ENCODE data around the gene BCAS1.
"Not testable (repeated sequence)": the region's sequence is repeated elsewhere in the genome, so short reads cannot be mapped to it uniquely, and the experiment has no call there.

BCAS1 gene

DNA sequence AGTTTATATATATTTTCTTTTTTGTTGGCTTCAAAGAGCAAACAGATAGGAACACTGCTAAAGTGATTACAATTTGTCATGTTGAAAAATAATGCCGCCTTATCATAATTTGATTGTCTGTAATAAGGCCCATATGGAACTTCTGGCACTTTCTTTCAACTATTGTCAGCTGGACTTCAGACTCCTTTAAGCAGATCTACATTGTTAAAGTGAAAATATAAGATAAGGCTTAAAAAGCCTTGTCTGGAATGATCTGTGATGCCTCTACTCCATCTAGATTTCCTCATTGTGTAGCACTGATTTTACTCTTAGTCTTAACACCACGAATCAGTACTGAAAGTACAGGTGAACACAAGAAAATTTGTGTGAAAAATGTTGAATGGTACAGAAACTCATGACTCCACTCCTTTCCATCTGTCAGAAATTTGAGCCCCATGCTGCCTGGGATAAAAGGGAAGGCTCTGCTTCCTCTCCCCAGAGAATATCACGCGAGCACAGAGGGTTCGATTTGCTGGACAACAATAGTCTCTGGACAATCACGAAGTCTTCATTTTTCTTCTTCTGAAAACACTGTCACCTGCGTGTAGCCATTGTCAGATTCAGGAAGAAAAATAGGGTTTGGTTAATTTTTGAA is 56.0 kb downstream of the BCAS1 start:
- Histone ChIP-seq H3K18ac (ENCODE audit: low read length) (no peak overlapping the region), H2BK12ac (ENCODE audit: low read length) (no peak overlapping the region), H3K36me3 (ENCODE audit: control insufficient read depth in 1 of 2, insufficient read depth in 2 of 2, low read length in 2 of 2) (no peaks in the 10 kb centered on the region), H3K23ac (ENCODE audit: low read length) (no peak overlapping the region), H3K9me3 (ENCODE audit: insufficient read depth, low read depth, low read length) (no peaks in the 10 kb centered on the region), H3K4me2 (ENCODE audit: low read length) (no peak overlapping the region), H4K91ac (ENCODE audit: low read depth, low read length) (no peak overlapping the region), H3K79me1 (ENCODE audit: low read length) (no peaks in the 10 kb centered on the region), H2AFZ (ENCODE audit: insufficient read depth, low read length, poor library complexity) (no peak overlapping the region), H4K8ac (ENCODE audit: low read depth, low read length) (no peak overlapping the region), H3K27me3 (ENCODE audit: insufficient read depth, low read length) (no peaks in the 10 kb centered on the region), H2BK5ac (ENCODE audit: low read depth, low read length, poor library complexity) (no peak overlapping the region), H3K79me2 (ENCODE audit: control insufficient read depth, insufficient read depth, low read length, poor library complexity) (no peaks in the 10 kb centered on the region), H2AK5ac (ENCODE audit: low read length) (no peak overlapping the region), H3K4me1 (ENCODE audit: control insufficient read depth in 1 of 2, insufficient read depth in 2 of 2, low read length in 2 of 2) (no peaks in the 10 kb centered on the region), H4K12ac (ENCODE audit: low read depth, low read length) (no peak overlapping the region), H3K4me3 (ENCODE audit: low read depth, low read length) (no peak overlapping the region), H3K14ac (ENCODE audit: low read length) (no peak overlapping the region), H2BK120ac (ENCODE audit: insufficient read depth, low read length, poor library complexity) (no peak overlapping the region), H3K27ac (ENCODE audit: low read depth, low read length) (no peak overlapping the region), H3K9ac (ENCODE audit: low read length) (no peak overlapping the region), H3K4ac (ENCODE audit: low read depth, low read length) (no peak overlapping the region)
- DNase-seq, result no peak
- no CpG with 5 or more reads among the region's 7 CpGs for WGBS (ENCODE audit: extremely low coverage, insufficient coverage, insufficient read length)

DNA sequence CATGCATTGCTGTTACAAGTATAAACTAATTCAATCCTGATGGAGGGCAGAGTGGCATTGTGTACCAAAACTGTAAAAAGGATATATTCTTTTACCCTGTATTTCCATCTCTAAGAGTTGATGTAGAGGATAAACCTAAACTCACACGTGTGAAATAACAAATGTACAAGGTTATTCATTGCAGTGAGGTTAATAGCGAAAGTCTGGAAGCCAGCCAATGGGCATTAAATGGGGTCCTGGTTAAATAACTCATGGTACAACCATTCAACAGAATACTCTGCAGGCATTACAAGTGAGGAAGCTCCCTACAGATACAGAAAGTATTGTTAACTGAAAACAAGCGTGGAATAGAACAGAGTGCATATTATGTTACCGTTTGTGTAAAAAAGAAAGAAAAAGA is 56.9 kb downstream of the BCAS1 start:
- no peak overlapping the region for H2BK12ac ChIP-seq (ENCODE audit: low read length)
- H3K4me2 ChIP-seq (ENCODE audit: low read length), result no peak overlapping the region
- H3K9ac ChIP-seq (ENCODE audit: low read length), result no peak overlapping the region
- WGBS (ENCODE audit: extremely low coverage, insufficient coverage, insufficient read length), result no CpG with 5 or more reads among the region's 4 CpGs
- no peak overlapping the region for H3K14ac ChIP-seq (ENCODE audit: low read length)
- no peak overlapping the region for H4K12ac ChIP-seq (ENCODE audit: low read depth, low read length)
- no peak overlapping the region for H2BK5ac ChIP-seq (ENCODE audit: low read depth, low read length, poor library complexity)
- H2BK120ac ChIP-seq (ENCODE audit: insufficient read depth, low read length, poor library complexity), result no peak overlapping the region
- DNase-seq, result no peak
- no peak overlapping the region for H4K91ac ChIP-seq (ENCODE audit: low read depth, low read length)
- H3K36me3 ChIP-seq (ENCODE audit: control insufficient read depth in 1 of 2, insufficient read depth in 2 of 2, low read length in 2 of 2), result no peaks in the 10 kb centered on the region
- no peak overlapping the region for H3K23ac ChIP-seq (ENCODE audit: low read length)
- H3K9me3 ChIP-seq (ENCODE audit: insufficient read depth, low read depth, low read length), result no peaks in the 10 kb centered on the region
- H3K4me1 ChIP-seq (ENCODE audit: control insufficient read depth in 1 of 2, insufficient read depth in 2 of 2, low read length in 2 of 2), result no peaks in the 10 kb centered on the region
- H3K79me2 ChIP-seq (ENCODE audit: control insufficient read depth, insufficient read depth, low read length, poor library complexity), result no peaks in the 10 kb centered on the region
- no peaks in the 10 kb centered on the region for H3K27me3 ChIP-seq (ENCODE audit: insufficient read depth, low read length)
- H3K4ac ChIP-seq (ENCODE audit: low read depth, low read length), result no peak overlapping the region
- no peaks in the 10 kb centered on the region for H3K79me1 ChIP-seq (ENCODE audit: low read length)
- H4K8ac ChIP-seq (ENCODE audit: low read depth, low read length), result no peak overlapping the region
- no peak overlapping the region for H2AK5ac ChIP-seq (ENCODE audit: low read length)
- H3K18ac ChIP-seq (ENCODE audit: low read length), result no peak overlapping the region
- no peak overlapping the region for H3K4me3 ChIP-seq (ENCODE audit: low read depth, low read length)
- no peak overlapping the region for H2AFZ ChIP-seq (ENCODE audit: insufficient read depth, low read length, poor library complexity)
- no peak overlapping the region for H3K27ac ChIP-seq (ENCODE audit: low read depth, low read length)

DNA sequence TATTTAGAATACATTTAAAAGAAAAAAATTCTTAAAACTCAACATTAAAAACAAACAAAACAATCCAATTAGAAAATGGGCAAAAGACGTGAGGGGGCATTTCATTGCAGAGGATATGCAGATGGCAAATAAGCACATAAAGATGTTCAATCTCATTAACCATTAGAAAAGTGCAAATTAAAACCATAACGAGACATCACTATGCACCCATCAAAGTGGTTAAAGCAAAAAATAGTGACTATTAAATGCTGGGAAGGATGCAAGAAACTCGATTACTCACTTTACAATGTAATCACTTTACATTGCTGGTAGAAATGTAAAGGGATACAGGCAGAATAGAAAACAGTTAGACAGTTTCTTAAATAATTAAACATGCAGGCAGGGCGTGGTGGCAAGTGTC is 59.0 kb downstream of the BCAS1 start:
- WGBS (ENCODE audit: extremely low coverage, insufficient coverage, insufficient read length), result no CpG with 5 or more reads among the region's 4 CpGs
- no peaks in the 10 kb centered on the region for H3K36me3 ChIP-seq (ENCODE audit: control insufficient read depth in 1 of 2, insufficient read depth in 2 of 2, low read length in 2 of 2)
- no peak overlapping the region for H3K14ac ChIP-seq (ENCODE audit: low read length)
- DNase-seq, result no peak
- H2BK12ac ChIP-seq (ENCODE audit: low read length), result no peak overlapping the region
- H2BK5ac ChIP-seq (ENCODE audit: low read depth, low read length, poor library complexity), result no peak overlapping the region
- H3K9me3 ChIP-seq (ENCODE audit: insufficient read depth, low read depth, low read length), result no peaks in the 10 kb centered on the region
- no peak overlapping the region for H2AFZ ChIP-seq (ENCODE audit: insufficient read depth, low read length, poor library complexity)
- H2AK5ac ChIP-seq (ENCODE audit: low read length), result no peak overlapping the region
- H4K12ac ChIP-seq (ENCODE audit: low read depth, low read length), result no peak overlapping the region
- no peak overlapping the region for H4K91ac ChIP-seq (ENCODE audit: low read depth, low read length)
- H3K18ac ChIP-seq (ENCODE audit: low read length), result no peak overlapping the region
- H2BK120ac ChIP-seq (ENCODE audit: insufficient read depth, low read length, poor library complexity), result no peak overlapping the region
- H3K4ac ChIP-seq (ENCODE audit: low read depth, low read length), result no peak overlapping the region
- H3K4me3 ChIP-seq (ENCODE audit: low read depth, low read length), result no peak overlapping the region
- H3K79me1 ChIP-seq (ENCODE audit: low read length), result no peaks in the 10 kb centered on the region
- H3K27me3 ChIP-seq (ENCODE audit: insufficient read depth, low read length), result no peaks in the 10 kb centered on the region
- no peak overlapping the region for H3K27ac ChIP-seq (ENCODE audit: low read depth, low read length)
- no peak overlapping the region for H3K9ac ChIP-seq (ENCODE audit: low read length)
- no peak overlapping the region for H4K8ac ChIP-seq (ENCODE audit: low read depth, low read length)
- H3K23ac ChIP-seq (ENCODE audit: low read length), result no peak overlapping the region
- H3K79me2 ChIP-seq (ENCODE audit: control insufficient read depth, insufficient read depth, low read length, poor library complexity), result no peaks in the 10 kb centered on the region
- H3K4me2 ChIP-seq (ENCODE audit: low read length), result no peak overlapping the region
- H3K4me1 ChIP-seq (ENCODE audit: control insufficient read depth in 1 of 2, insufficient read depth in 2 of 2, low read length in 2 of 2), result no peaks in the 10 kb centered on the region

DNA sequence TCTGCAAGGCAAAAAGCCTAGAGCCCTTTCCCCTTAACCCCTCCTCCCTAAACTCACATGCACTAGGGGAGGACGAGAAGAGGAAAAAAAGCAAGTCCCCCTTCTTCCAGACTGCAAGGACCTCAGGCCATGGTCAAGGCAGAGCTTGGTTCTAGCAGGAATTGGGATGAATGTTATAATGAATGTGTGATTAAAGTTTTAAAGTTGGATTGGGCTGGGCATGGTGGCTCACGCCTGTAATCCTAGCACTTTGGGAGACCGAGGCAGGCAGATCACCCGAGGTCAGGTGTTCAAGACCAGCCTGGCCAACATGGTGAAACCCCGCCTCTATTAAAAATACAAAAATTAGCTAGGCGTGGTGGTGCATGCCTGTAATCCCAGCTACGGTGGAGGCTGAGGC is 64.2 kb downstream of the BCAS1 start:
- H3K27me3 ChIP-seq (ENCODE audit: insufficient read depth, low read length); H3K36me3 ChIP-seq (ENCODE audit: control insufficient read depth in 1 of 2, insufficient read depth in 2 of 2, low read length in 2 of 2); H3K4me2 ChIP-seq (ENCODE audit: low read length); H2BK12ac ChIP-seq (ENCODE audit: low read length); H2AK5ac ChIP-seq (ENCODE audit: low read length); H3K4ac ChIP-seq (ENCODE audit: low read depth, low read length); H3K79me1 ChIP-seq (ENCODE audit: low read length); H4K8ac ChIP-seq (ENCODE audit: low read depth, low read length); H3K9ac ChIP-seq (ENCODE audit: low read length); H3K14ac ChIP-seq (ENCODE audit: low read length); H3K18ac ChIP-seq (ENCODE audit: low read length); H3K4me3 ChIP-seq (ENCODE audit: low read depth, low read length); H2BK120ac ChIP-seq (ENCODE audit: insufficient read depth, low read length, poor library complexity); H3K9me3 ChIP-seq (ENCODE audit: insufficient read depth, low read depth, low read length); H3K27ac ChIP-seq (ENCODE audit: low read depth, low read length); H4K12ac ChIP-seq (ENCODE audit: low read depth, low read length); H4K91ac ChIP-seq (ENCODE audit: low read depth, low read length); H2AFZ ChIP-seq (ENCODE audit: insufficient read depth, low read length, poor library complexity); H3K4me1 ChIP-seq (ENCODE audit: control insufficient read depth in 1 of 2, insufficient read depth in 2 of 2, low read length in 2 of 2); H3K23ac ChIP-seq (ENCODE audit: low read length); DNase-seq; H2BK5ac ChIP-seq (ENCODE audit: low read depth, low read length, poor library complexity); H3K79me2 ChIP-seq (ENCODE audit: control insufficient read depth, insufficient read depth, low read length, poor library complexity): not testable (repeated sequence)
- WGBS (ENCODE audit: extremely low coverage, insufficient coverage, insufficient read length), result no CpG with 5 or more reads among the region's 7 CpGs

All from trophoblast cell (in vitro differentiated cells and primary cell).